ENCODE data around the gene IPPK. TPM values are rescaled to one million over a fixed set of nuclear protein-coding genes. Genes with fewer than 3 reads are reported as not detected.

IPPK gene
- total and polyA plus RNA-seq, 12 donors: 5.2 to 17.8 (median 8.3) TPM

GRCh38 chr9:92635760-92636159 is 34.2 kb downstream of the IPPK start:
- intact Hi-C loops (cut with DNase I): loop anchor here in 9 of 10 donors (2.0 to 10.0 kb wide), 10 partner anchors 131 to 503 kb away; partner anchors contain the start of genes CENPP (in 3 of the 9) and NOL8 (in 3 of the 9)
- H3K27ac ChIP-seq: no peak overlapping the region
- no peak for TF ChIP-seq CTCF (IDR thresholded peaks at IDR 0.05)
- H3K36me3 ChIP-seq: peaks cover 4 to 100% (median 50%) of the 10 kb centered on the region in 9 donors
- H3K27me3 ChIP-seq: no peaks in the 10 kb centered on the region
- H3K4me1 ChIP-seq: peaks cover 0 to 12% (median 7%) of the 10 kb centered on the region in 9 donors
- WGBS, 2 donors: 93% methylated on average over 4 of the region's 4 CpGs
- no peak for DNase-seq
- no peak for ATAC-seq
- H3K4me3 ChIP-seq: no peak overlapping the region
- H3K9me3 ChIP-seq: no peaks in the 10 kb centered on the region

- Histone ChIP-seq H3K27me3 (no peaks in the 10 kb centered on the region), H3K36me3 (peaks cover 4 to 100% (median 44%) of the 10 kb centered on the region in 9 donors), H3K9me3 (peaks cover 0 to 4% (median 0%) of the 10 kb centered on the region in 11 donors), H3K4me3 (peak overlapping the region in 1 of 10 donors; percentile 13), H3K4me1 (peaks cover 0 to 12% (median 7%) of the 10 kb centered on the region in 9 donors), H3K27ac (peak overlapping the region in 8 of 10 donors; percentile 18 to 59 (median 43))
- 62 to 65% methylated on average over 35 of the region's 35 CpGs for WGBS, 2 donors
- peak; percentile 79 to 85 for DNase-seq
- peak; percentile 87 to 97 (median 93) for TF ChIP-seq CTCF (IDR thresholded peaks at IDR 0.05)
- intact Hi-C loops (cut with DNase I): loop anchor here (2.0 to 10.0 kb wide), 13 partner anchors 123 to 503 kb away; partner anchors contain the start of genes CENPP (in 5 of the 10) and NOL8 (in 5 of the 10)
- ATAC-seq: peak; percentile 71 to 94 (median 88)
These were observed 35.0 kb downstream of the IPPK start for GRCh38 chr9:92634712-92635605.

GRCh38 chr9:92633614-92634278 is 36.2 kb downstream of the IPPK start:
- Histone ChIP-seq H3K4me1 (peaks cover 0 to 12% (median 7%) of the 10 kb centered on the region in 9 donors), H3K9me3 (peaks cover 0 to 8% (median 0%) of the 10 kb centered on the region in 11 donors), H3K4me3 (no peak overlapping the region), H3K36me3 (peaks cover 4 to 100% (median 36%) of the 10 kb centered on the region in 9 donors), H3K27me3 (no peaks in the 10 kb centered on the region), H3K27ac (peak overlapping the region in 5 of 10 donors; percentile 23 to 55 (median 45))
- TF ChIP-seq CTCF (IDR thresholded peaks at IDR 0.05): no peak
- 85 to 87% methylated on average over 9 of the region's 9 CpGs for WGBS, 2 donors
- no peak for ATAC-seq
- intact Hi-C loops (cut with DNase I): loop anchor here (1.0 to 10.0 kb wide), 14 partner anchors 121 to 501 kb away; partner anchors contain the start of genes CENPP (in 4 of the 10) and NOL8 (in 4 of the 10)
- no peak for DNase-seq

GRCh38 chr9:92632641-92633040 is 37.3 kb downstream of the IPPK start:
- H3K36me3 ChIP-seq: peaks cover 4 to 100% (median 27%) of the 10 kb centered on the region in 9 donors
- DNase-seq (no peak), ATAC-seq (no peak)
- H3K9me3 ChIP-seq: peaks cover 0 to 8% (median 0%) of the 10 kb centered on the region in 11 donors
- TF ChIP-seq CTCF (IDR thresholded peaks at IDR 0.05): no peak
- peak overlapping the region in 1 of 10 donors; percentile 34 for H3K27ac ChIP-seq
- H3K27me3 ChIP-seq: no peaks in the 10 kb centered on the region
- H3K4me1 ChIP-seq: peaks cover 0 to 12% (median 7%) of the 10 kb centered on the region in 9 donors
- no peak overlapping the region for H3K4me3 ChIP-seq
- 97% methylated on average over 5 of the region's 5 CpGs for WGBS, 2 donors
- intact Hi-C loops (cut with DNase I): loop anchor here in 9 of 10 donors (1.0 to 10.0 kb wide), 13 partner anchors 120 to 500 kb away; partner anchors contain the start of genes CENPP (in 3 of the 9) and NOL8 (in 3 of the 9)

All from heart right ventricle (tissue), 16 donors.